IMR-90 (cell line): Measurements from ENCODE around the gene MGAT3.

ENCODE experiments used
- BHLHE40 ChIP-seq: fragments of 150-350 bp; IDR thresholded peaks from 2 replicates; pipeline ENCODE4 v1.6.1; 2016; ENCODE audit warnings: mild to moderate bottlenecking, low read depth, low read length
- CEBPB ChIP-seq: IDR thresholded peaks from 2 replicates; pipeline ENCODE4 v1.6.1; 2012; ENCODE audit warnings: low read depth, low read length, improper control_type of control experiment
- CTCF ChIP-seq: conservative IDR thresholded peaks from 2 replicates; pipeline ENCODE4 v1.5.1; 2012; ENCODE audit warnings: mild to moderate bottlenecking, low read depth, low read length, improper control_type of control experiment
- ELK1 ChIP-seq: fragments of 150-350 bp; IDR thresholded peaks from 2 replicates; pipeline ENCODE4 v1.6.1; 2016; ENCODE audit warnings: low read depth, mild to moderate bottlenecking, low read length, moderate library complexity, borderline replicate concordance
- MAFK ChIP-seq: IDR thresholded peaks from 2 replicates; pipeline ENCODE4 v1.6.1; 2012; ENCODE audit warnings: low read depth, low read length, improper control_type of control experiment
- MAZ ChIP-seq: IDR thresholded peaks from 2 replicates; pipeline ENCODE4 v1.6.1; 2012; ENCODE audit warnings: low read depth, mild to moderate bottlenecking, low read length, improper control_type of control experiment, moderate library complexity, borderline replicate concordance
- MXI1 ChIP-seq: IDR thresholded peaks from 2 replicates; pipeline ENCODE4 v1.6.1; 2012; ENCODE audit warnings: low read depth, mild to moderate bottlenecking, low read length, moderate library complexity, borderline replicate concordance
- NFE2L2 ChIP-seq: fragments of 150-350 bp; IDR thresholded peaks from 2 replicates; pipeline ENCODE4 v1.6.1; 2016; ENCODE audit warnings: low read depth, mild to moderate bottlenecking, low read length
- POLR2A ChIP-seq: IDR thresholded peaks from 2 replicates; pipeline ENCODE4 v1.6.1; 2012; ENCODE audit warnings: mild to moderate bottlenecking, low read depth, low read length
- RAD21 ChIP-seq: IDR thresholded peaks from 2 replicates; pipeline ENCODE4 v1.6.1; 2012; ENCODE audit warnings: low read length, improper control_type of control experiment
- RCOR1 ChIP-seq: IDR thresholded peaks from 2 replicates; pipeline ENCODE4 v1.6.1; 2012; ENCODE audit warnings: mild to moderate bottlenecking, low read length, improper control_type of control experiment; ENCODE audit not compliant: insufficient replicate concordance
- SMC3 ChIP-seq: fragments of 150-350 bp; IDR thresholded peaks from 2 replicates; pipeline ENCODE4 v1.6.1; 2016; ENCODE audit warnings: low read depth, mild to moderate bottlenecking, antibody characterized with exemption, low read length, moderate library complexity
- USF2 ChIP-seq: fragments of 150-350 bp; IDR thresholded peaks from 2 replicates; pipeline ENCODE4 v1.6.1; 2017; ENCODE audit warnings: mild to moderate bottlenecking, antibody characterized with exemption, low read length, low read depth

- TF ChIP-seq CTCF (no peak), RAD21 (no peak), POLR2A (no peak), BHLHE40 (no peak), USF2 (no peak), MAFK (no peak), ELK1 (no peak), MXI1 (no peak), MAZ (no peak), RCOR1 (no peak), SMC3 (no peak), NFE2L2 (no peak), CEBPB (no peak)
Measured at GRCh38 chr22:39487826-39488520, 31.2 kb downstream of the MGAT3 start.
